Measurements from ENCODE around the gene ROR1. TPM values are rescaled to one million over a fixed set of nuclear protein-coding genes. Genes with fewer than 3 reads are reported as not detected.

ROR1 gene
- total RNA-seq, 2 experiments from 2014 or later = 0.47 to 1.4 TPM

DNA sequence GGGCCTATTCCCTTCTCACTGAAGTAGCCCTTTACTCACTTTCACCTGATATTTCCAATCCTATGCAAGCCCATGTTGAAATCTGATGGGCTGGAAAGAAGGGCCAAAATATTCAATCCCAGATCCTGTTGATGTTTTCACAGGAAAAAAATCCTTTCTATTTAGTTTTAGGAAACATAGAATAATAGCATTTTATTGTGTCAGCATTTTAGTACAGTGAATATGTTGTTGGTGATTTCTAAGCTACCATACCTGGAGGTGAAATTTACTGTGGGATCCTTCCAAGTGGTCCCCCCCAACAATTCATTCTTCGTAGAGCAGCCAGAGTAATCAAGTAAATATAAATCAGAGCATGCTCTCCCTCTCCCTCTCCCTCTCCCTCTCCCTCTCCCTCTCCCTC is 426.2 kb downstream of the ROR1 start:
- H3K4me1 ChIP-seq (ENCODE audit: insufficient read depth, low read length, poor library complexity, severe bottlenecking) = no peaks in the 10 kb centered on the region
- H3K27ac ChIP-seq (ENCODE audit: low read depth, low read length, poor library complexity, severe bottlenecking) = no peak overlapping the region
- ChIA-PET CTCF (ENCODE audit: unreplicated experiment) (no interaction called here), POLR2A (no interaction called here)
- TF ChIP-seq, protein P1, sequence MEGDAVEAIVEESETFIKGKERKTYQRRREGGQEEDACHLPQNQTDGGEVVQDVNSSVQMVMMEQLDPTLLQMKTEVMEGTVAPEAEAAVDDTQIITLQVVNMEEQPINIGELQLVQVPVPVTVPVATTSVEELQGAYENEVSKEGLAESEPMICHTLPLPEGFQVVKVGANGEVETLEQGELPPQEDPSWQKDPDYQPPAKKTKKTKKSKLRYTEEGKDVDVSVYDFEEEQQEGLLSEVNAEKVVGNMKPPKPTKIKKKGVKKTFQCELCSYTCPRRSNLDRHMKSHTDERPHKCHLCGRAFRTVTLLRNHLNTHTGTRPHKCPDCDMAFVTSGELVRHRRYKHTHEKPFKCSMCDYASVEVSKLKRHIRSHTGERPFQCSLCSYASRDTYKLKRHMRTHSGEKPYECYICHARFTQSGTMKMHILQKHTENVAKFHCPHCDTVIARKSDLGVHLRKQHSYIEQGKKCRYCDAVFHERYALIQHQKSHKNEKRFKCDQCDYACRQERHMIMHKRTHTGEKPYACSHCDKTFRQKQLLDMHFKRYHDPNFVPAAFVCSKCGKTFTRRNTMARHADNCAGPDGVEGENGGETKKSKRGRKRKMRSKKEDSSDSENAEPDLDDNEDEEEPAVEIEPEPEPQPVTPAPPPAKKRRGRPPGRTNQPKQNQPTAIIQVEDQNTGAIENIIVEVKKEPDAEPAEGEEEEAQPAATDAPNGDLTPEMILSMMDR (conservative IDR thresholded peaks at IDR 0.05; ENCODE audit: low read length) = no peak
- no peak for TF ChIP-seq EZH2phosphoT487 (IDR thresholded peaks at IDR 0.05; ENCODE audit: borderline replicate concordance, low read depth, low read length)
- no peak overlapping the region for H2AFZ ChIP-seq (ENCODE audit: low read length)
- H3K79me2 ChIP-seq (ENCODE audit: insufficient read depth, low read depth, low read length) = no peaks in the 10 kb centered on the region
- no peaks in the 10 kb centered on the region for H3K36me3 ChIP-seq (ENCODE audit: insufficient read depth, low read length)
- H3K4me2 ChIP-seq (ENCODE audit: low read length) = no peak overlapping the region
- H3K9me3 ChIP-seq (ENCODE audit: low read length) = no peaks in the 10 kb centered on the region
- BruUV-seq (replicated peaks) = no TSS peak
- no peaks in the 10 kb centered on the region for H4K20me1 ChIP-seq (ENCODE audit: insufficient read depth, low read length)
- intact Hi-C loops (cut with micrococcal nuclease; ENCODE audit: unreplicated experiment) = no loop called here
- H3K9me2 ChIP-seq (ENCODE audit: insufficient read depth, low read length) = no peaks in the 10 kb centered on the region
- DNase-seq (ENCODE audit: low spot score) = no peak
- H3K4me3 ChIP-seq (ENCODE audit: low read depth, low read length, poor library complexity, severe bottlenecking) = no peak overlapping the region

GRCh38 chr1:64203420-64203819 is 429.6 kb downstream of the ROR1 start, which contains the start of gene UBE2U:
TSS of gene UBE2U (plus strand) at chr1:64203623. CDS start at chr1:64204051, 428 bp downstream.
- no peaks in the 10 kb centered on the region for H3K9me3 ChIP-seq (ENCODE audit: low read length)
- H4K20me1 ChIP-seq (ENCODE audit: insufficient read depth, low read length) = no peaks in the 10 kb centered on the region
- no peak for DNase-seq (ENCODE audit: low spot score)
- no peaks in the 10 kb centered on the region for H3K4me1 ChIP-seq (ENCODE audit: insufficient read depth, low read length, poor library complexity, severe bottlenecking)
- no peaks in the 10 kb centered on the region for H3K9me2 ChIP-seq (ENCODE audit: insufficient read depth, low read length)
- no peak within 1 kb of the TSS for H3K27ac ChIP-seq (ENCODE audit: low read depth, low read length, poor library complexity, severe bottlenecking)
- no peak within 1 kb of the TSS for H3K4me3 ChIP-seq (ENCODE audit: low read depth, low read length, poor library complexity, severe bottlenecking)
- no TSS peak for BruUV-seq (replicated peaks)
- intact Hi-C loops (cut with micrococcal nuclease; ENCODE audit: unreplicated experiment) = no loop called here
- H3K4me2 ChIP-seq (ENCODE audit: low read length) = no peak within 1 kb of the TSS
- CTCF ChIA-PET (ENCODE audit: unreplicated experiment) = no interaction called here
- no peaks in the 10 kb centered on the region for H3K36me3 ChIP-seq (ENCODE audit: insufficient read depth, low read length)
- H3K79me2 ChIP-seq (ENCODE audit: insufficient read depth, low read depth, low read length) = no peaks in the 10 kb centered on the region
- POLR2A ChIA-PET = no interaction called here
- TF ChIP-seq, protein P1 (conservative IDR thresholded peaks at IDR 0.05; ENCODE audit: low read length) = no peak
- TF ChIP-seq EZH2phosphoT487 (IDR thresholded peaks at IDR 0.05; ENCODE audit: borderline replicate concordance, low read depth, low read length) = no peak
- no peak within 1 kb of the TSS for H2AFZ ChIP-seq (ENCODE audit: low read length)

DNA sequence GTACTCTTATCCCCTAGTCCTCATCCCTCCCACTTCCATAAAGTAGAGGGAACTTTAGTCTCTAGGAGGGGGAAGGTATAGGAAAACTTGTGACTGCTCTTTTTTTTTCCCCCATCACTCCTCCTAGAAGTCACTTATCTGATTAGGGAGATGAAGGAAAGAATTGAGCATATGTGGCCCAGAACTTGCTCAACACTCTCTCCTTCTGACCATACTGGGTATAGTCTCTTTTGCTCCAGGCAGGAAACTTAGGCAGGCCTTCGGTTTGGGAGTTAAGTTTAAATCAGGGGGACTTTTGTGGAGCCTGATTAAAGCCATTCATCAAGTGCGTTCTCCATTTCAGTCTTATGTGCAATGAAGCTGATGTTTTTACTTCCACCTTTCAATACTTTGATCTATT is 435.4 kb downstream of the ROR1 start:
- no peak for DNase-seq (ENCODE audit: low spot score)
- Histone ChIP-seq H3K27ac (ENCODE audit: low read depth, low read length, poor library complexity, severe bottlenecking) (no peak overlapping the region), H4K20me1 (ENCODE audit: insufficient read depth, low read length) (no peaks in the 10 kb centered on the region), H3K4me1 (ENCODE audit: insufficient read depth, low read length, poor library complexity, severe bottlenecking) (no peaks in the 10 kb centered on the region), H2AFZ (ENCODE audit: low read length) (no peak overlapping the region), H3K9me3 (ENCODE audit: low read length) (no peaks in the 10 kb centered on the region), H3K36me3 (ENCODE audit: insufficient read depth, low read length) (no peaks in the 10 kb centered on the region), H3K4me3 (ENCODE audit: low read depth, low read length, poor library complexity, severe bottlenecking) (no peak overlapping the region), H3K79me2 (ENCODE audit: insufficient read depth, low read depth, low read length) (no peaks in the 10 kb centered on the region), H3K4me2 (ENCODE audit: low read length) (no peak overlapping the region), H3K9me2 (ENCODE audit: insufficient read depth, low read length) (no peaks in the 10 kb centered on the region)
- CTCF ChIA-PET (ENCODE audit: unreplicated experiment) = no interaction called here
- TF ChIP-seq EZH2phosphoT487 (IDR thresholded peaks at IDR 0.05; ENCODE audit: borderline replicate concordance, low read depth, low read length) = no peak
- TF ChIP-seq, protein P1 (conservative IDR thresholded peaks at IDR 0.05; ENCODE audit: low read length) = no peak
- BruUV-seq (replicated peaks) = no TSS peak
- POLR2A ChIA-PET = no interaction called here
- intact Hi-C loops (cut with micrococcal nuclease; ENCODE audit: unreplicated experiment) = no loop called here

Measured in OCI-LY7 (cell line).